ENCODE results near the gene HTR2C.
"Not testable (repeated sequence)": the region's sequence is repeated elsewhere in the genome, so short reads cannot be mapped to it uniquely, and the experiment has no call there.

HTR2C gene

GRCh38 chrX:114599305-114599704, 15.4 kb downstream of the HTR2C start:
- H3K4me1 ChIP-seq = no peaks in the 10 kb centered on the region
- peaks cover 49 to 72% (median 60%) of the 10 kb centered on the region in 11 experiments for H3K27me3 ChIP-seq
- no peaks in the 10 kb centered on the region for H4K20me1 ChIP-seq
- no peak overlapping the region for H3K4me3 ChIP-seq
- no peak overlapping the region for H3K4me2 ChIP-seq
- no peaks in the 10 kb centered on the region for H3K9me3 ChIP-seq (replicated peaks in 1 of 11)
- H3K9ac ChIP-seq = no peak overlapping the region
- H3K27ac ChIP-seq = no peak overlapping the region
- TF ChIP-seq Cebpa-rat (IDR thresholded peaks at IDR 0.05) = no peak
- no peaks in the 10 kb centered on the region for H3K36me3 ChIP-seq

- H3K4me2 ChIP-seq = no peak overlapping the region
- no peaks in the 10 kb centered on the region for H4K20me1 ChIP-seq
- H3K9me3 ChIP-seq (replicated peaks in 1 of 11) = no peaks in the 10 kb centered on the region
- no peak overlapping the region for H3K4me3 ChIP-seq
- no peak overlapping the region for H3K27ac ChIP-seq
- no peak overlapping the region for H3K9ac ChIP-seq
- H3K27me3 ChIP-seq = peaks cover 49 to 70% (median 59%) of the 10 kb centered on the region in 11 experiments
- no peaks in the 10 kb centered on the region for H3K36me3 ChIP-seq
- TF ChIP-seq Cebpa-rat (IDR thresholded peaks at IDR 0.05) = no peak
- H3K4me1 ChIP-seq = no peaks in the 10 kb centered on the region
Observed at GRCh38 chrX:114599911-114600310, 16.0 kb downstream of the HTR2C start.

GRCh38 chrX:114606619-114607018, 22.7 kb downstream of the HTR2C start:
- H3K4me1 ChIP-seq; H3K4me2 ChIP-seq; H3K27ac ChIP-seq; H3K9ac ChIP-seq; H3K4me3 ChIP-seq; H3K9me3 ChIP-seq (replicated peaks in 1 of 11); H3K36me3 ChIP-seq; H4K20me1 ChIP-seq: not testable (repeated sequence)
- H3K27me3 ChIP-seq = peaks cover 37 to 58% (median 48%) of the 10 kb centered on the region in 11 experiments

- no peak overlapping the region for H3K27ac ChIP-seq
- no peak overlapping the region for H3K4me2 ChIP-seq
- no peaks in the 10 kb centered on the region for H3K9me3 ChIP-seq (replicated peaks in 1 of 11)
- H4K20me1 ChIP-seq = no peaks in the 10 kb centered on the region; a peak in 1 of 22 replicates
- TF ChIP-seq Cebpa-rat (IDR thresholded peaks at IDR 0.05) = no peak
- H3K9ac ChIP-seq = no peak overlapping the region
- H3K36me3 ChIP-seq = no peaks in the 10 kb centered on the region
- H3K27me3 ChIP-seq = peaks cover 37 to 83% (median 71%) of the 10 kb centered on the region in 11 experiments
- no peak overlapping the region for H3K4me3 ChIP-seq
- H3K4me1 ChIP-seq = no peaks in the 10 kb centered on the region
Observed at GRCh38 chrX:114611018-114611619, 27.2 kb downstream of the HTR2C start.

GRCh38 chrX:114615765-114616164, 31.9 kb downstream of the HTR2C start:
- no peaks in the 10 kb centered on the region for H3K9me3 ChIP-seq (replicated peaks in 1 of 11)
- H3K4me1 ChIP-seq = no peaks in the 10 kb centered on the region
- H4K20me1 ChIP-seq = no peaks in the 10 kb centered on the region
- H3K27ac ChIP-seq = no peak overlapping the region
- no peak overlapping the region for H3K9ac ChIP-seq
- H3K36me3 ChIP-seq = no peaks in the 10 kb centered on the region
- TF ChIP-seq Cebpa-rat (IDR thresholded peaks at IDR 0.05) = no peak
- no peak overlapping the region for H3K4me3 ChIP-seq
- no peak overlapping the region for H3K4me2 ChIP-seq
- H3K27me3 ChIP-seq = peaks cover 12 to 72% (median 51%) of the 10 kb centered on the region in 11 experiments; a peak in 21 of 22 replicates

GRCh38 chrX:114619874-114620273, 36.0 kb downstream of the HTR2C start:
- H3K9me3 ChIP-seq (replicated peaks in 1 of 11) = no peaks in the 10 kb centered on the region
- H3K36me3 ChIP-seq = no peaks in the 10 kb centered on the region
- H3K27ac ChIP-seq = no peak overlapping the region
- no peak for TF ChIP-seq Cebpa-rat (IDR thresholded peaks at IDR 0.05)
- H3K4me2 ChIP-seq = no peak overlapping the region
- H3K4me1 ChIP-seq = no peaks in the 10 kb centered on the region
- no peaks in the 10 kb centered on the region for H4K20me1 ChIP-seq
- no peak overlapping the region for H3K9ac ChIP-seq
- no peak overlapping the region for H3K4me3 ChIP-seq
- peaks cover 46 to 88% (median 75%) of the 10 kb centered on the region in 11 experiments; a peak in 21 of 22 replicates for H3K27me3 ChIP-seq

- Histone ChIP-seq H4K20me1 (no peaks in the 10 kb centered on the region), H3K9me3 (replicated peaks in 1 of 11) (no peaks in the 10 kb centered on the region), H3K4me3 (no peak overlapping the region), H3K4me2 (no peak overlapping the region), H3K36me3 (no peaks in the 10 kb centered on the region), H3K27ac (no peak overlapping the region), H3K9ac (no peak overlapping the region), H3K27me3 (peaks cover 63 to 100% (median 86%) of the 10 kb centered on the region in 11 experiments), H3K4me1 (no peaks in the 10 kb centered on the region)
- TF ChIP-seq Cebpa-rat (IDR thresholded peaks at IDR 0.05) = no peak
Observed at GRCh38 chrX:114626323-114626722, 42.4 kb downstream of the HTR2C start.

GRCh38 chrX:114635986-114636385, 52.1 kb downstream of the HTR2C start:
- no peak overlapping the region for H3K27ac ChIP-seq
- no peaks in the 10 kb centered on the region for H3K4me1 ChIP-seq
- TF ChIP-seq Cebpa-rat (IDR thresholded peaks at IDR 0.05) = no peak
- H4K20me1 ChIP-seq = no peaks in the 10 kb centered on the region; a peak in 1 of 22 replicates
- no peaks in the 10 kb centered on the region for H3K36me3 ChIP-seq
- no peak overlapping the region for H3K4me2 ChIP-seq
- no peaks in the 10 kb centered on the region for H3K9me3 ChIP-seq (replicated peaks in 1 of 11)
- no peak overlapping the region for H3K9ac ChIP-seq
- no peak overlapping the region for H3K4me3 ChIP-seq
- H3K27me3 ChIP-seq = peaks cover 19 to 84% (median 72%) of the 10 kb centered on the region in 11 experiments

GRCh38 chrX:114650351-114650750, 66.5 kb downstream of the HTR2C start:
- H3K4me1 ChIP-seq = no peaks in the 10 kb centered on the region

GRCh38 chrX:114675365-114675764, 91.5 kb downstream of the HTR2C start:
- no peaks in the 10 kb centered on the region for H3K36me3 ChIP-seq
- no peaks in the 10 kb centered on the region for H4K20me1 ChIP-seq
- H3K9ac ChIP-seq = no peak overlapping the region
- H3K27me3 ChIP-seq = peaks cover 52 to 100% (median 92%) of the 10 kb centered on the region in 11 experiments; a peak in 21 of 22 replicates
- no peak for TF ChIP-seq Cebpa-rat (IDR thresholded peaks at IDR 0.05)
- no peak overlapping the region for H3K27ac ChIP-seq
- no peaks in the 10 kb centered on the region for H3K9me3 ChIP-seq (replicated peaks in 1 of 11)
- H3K4me1 ChIP-seq = no peaks in the 10 kb centered on the region
- H3K4me2 ChIP-seq = no peak overlapping the region
- H3K4me3 ChIP-seq = no peak overlapping the region

More at GRCh38 chrX:114650351-114650750, 66.5 kb downstream of the HTR2C start:
- Histone ChIP-seq H4K20me1 (no peaks in the 10 kb centered on the region; a peak in 1 of 22 replicates), H3K27ac (no peak overlapping the region), H3K9ac (no peak overlapping the region), H3K27me3 (peaks cover 73 to 98% (median 92%) of the 10 kb centered on the region in 11 experiments), H3K9me3 (replicated peaks in 1 of 11) (no peaks in the 10 kb centered on the region), H3K4me2 (no peak overlapping the region), H3K4me3 (no peak overlapping the region), H3K36me3 (no peaks in the 10 kb centered on the region)
- no peak for TF ChIP-seq Cebpa-rat (IDR thresholded peaks at IDR 0.05)

GRCh38 chrX:114700533-114700932, 116.6 kb downstream of the HTR2C start:
- H3K9ac ChIP-seq = not testable (repeated sequence)

More at GRCh38 chrX:114700533-114700932, 116.6 kb downstream of the HTR2C start:
- not testable (repeated sequence) for H3K27ac ChIP-seq; H3K4me2 ChIP-seq; H3K4me3 ChIP-seq; H3K9me3 ChIP-seq (replicated peaks in 1 of 11); H3K4me1 ChIP-seq; H3K36me3 ChIP-seq; H4K20me1 ChIP-seq
- peaks cover 20 to 53% (median 51%) of the 10 kb centered on the region in 11 experiments for H3K27me3 ChIP-seq
